IMR-90 (cell line): ENCODE data around the gene LINC00237. TPM values are rescaled to one million over a fixed set of nuclear protein-coding genes. Genes with fewer than 3 reads are reported as not detected.

Source experiments
- CTCF ChIP-seq: conservative IDR thresholded peaks from 2 replicates; pipeline ENCODE4 v1.5.1; 2012; ENCODE audit warnings: mild to moderate bottlenecking, low read depth, low read length, improper control_type of control experiment
- POLR2A ChIP-seq: IDR thresholded peaks from 2 replicates; pipeline ENCODE4 v1.6.1; 2012; ENCODE audit warnings: mild to moderate bottlenecking, low read depth, low read length
- polyA plus RNA-seq, 3 experiments: library from polyadenylated mRNA; depleted of rRNA; stranded (reverse); fragments of >200 nt; gene quantifications; 2 replicates each; pipeline ENCODE4 v1.2.3, GENCODE V29; 2012; ENCODE audit warnings: low replicate concordance in 1 of 3
- total RNA-seq: library from RNA; depleted of rRNA; stranded (reverse); fragments of >200 nt; gene quantifications from 2 replicates; pipeline ENCODE4 v1.2.3, GENCODE V29; 2012

LINC00237 gene
- total and polyA plus RNA-seq, 2 of the 4 experiments (the other 2 are of a cell fraction): not detected

- TF ChIP-seq CTCF (peak; percentile 32; the same call in 1 of the 2 replicates), POLR2A (peak; percentile 90)
Measured at GRCh38 chr20:21125849-21126580, 19.9 kb upstream of the LINC00237 start, which contains the start of gene KIZ (continued).
